Upper lobe of left lung (tissue), 6 donors: ENCODE data around the gene PIK3C2G. TPM values are rescaled to one million over a fixed set of nuclear protein-coding genes. Genes with fewer than 3 reads are reported as not detected.
A peak's percentile ranks its signal among the peaks of the same experiment; 100 is the strongest.

Experiments
- ATAC-seq, 2 donors: fragments of 200-7000 bp; cut with Tn5 transposase; one replicate each; pipeline ENCODE4 v1.9.1; 2022; ENCODE audit warnings: mild to moderate bottlenecking in 2 of 2, moderate library complexity in 2 of 2; ENCODE audit not compliant: low FRiP score in 2 of 2
- DNase-seq, 2 donors: peaks; one replicate each; pipeline ENCODE4 v3.0.0-alpha.2; 2019 to 2020
- H3K27ac ChIP-seq, 4 donors: fragments of 200-600 bp; sonication (generic); one replicate each; pipeline ENCODE4 v1.5.1; 2016 to 2019
- H3K27me3 ChIP-seq, 4 donors: fragments of 200-600 bp; sonication (generic); one replicate each; pipeline ENCODE4 v1.5.1; 2017 to 2019
- H3K36me3 ChIP-seq, 4 donors: fragments of 200-600 bp; sonication (generic); one replicate each; pipeline ENCODE4 v1.5.1; 2016 to 2019
- H3K4me1 ChIP-seq, 4 donors: fragments of 200-600 bp; sonication (generic); one replicate each; pipeline ENCODE4 v1.5.1; 2018 to 2019
- H3K4me3 ChIP-seq, 4 donors: fragments of 200-600 bp; sonication (generic); one replicate each; pipeline ENCODE4 v1.5.1; 2017 to 2019; ENCODE audit warnings: mild to moderate bottlenecking in 2 of 4, moderate library complexity in 1 of 4
- H3K9me3 ChIP-seq, 4 donors: fragments of 200-600 bp; sonication (generic); one replicate each; pipeline ENCODE4 v1.5.1; 2018 to 2019
- CTCF ChIP-seq, 6 experiments: fragments of 450-650 bp in 4 of 6; fragments of 200-600 bp in 2 of 6; sonication (generic) in 2 of 6; IDR thresholded peaks; one replicate each; pipeline ENCODE4 v1.5.1; 2016 to 2019; ENCODE audit warnings: antibody characterized with exemption in 6 of 6
- EP300 ChIP-seq, 4 donors: sonication (generic); formaldehyde crosslinking; IDR thresholded peaks; one replicate each; pipeline ENCODE4 v1.5.1; 2017; ENCODE audit warnings: antibody characterized with exemption in 4 of 4, control low read depth in 2 of 4
- POLR2A ChIP-seq, 4 donors: fragments of 450-650 bp; IDR thresholded peaks; one replicate each; pipeline ENCODE4 v1.5.1; 2016 to 2017; ENCODE audit warnings: antibody characterized with exemption in 4 of 4, mild to moderate bottlenecking in 2 of 4
- POLR2AphosphoS5 ChIP-seq, 2 donors: sonication (generic); formaldehyde crosslinking; IDR thresholded peaks; one replicate each; pipeline ENCODE4 v1.5.1; 2017; ENCODE audit warnings: antibody characterized with exemption in 2 of 2
- WGBS, 2 donors: methylation state at CpG; one replicate each; pipeline ENCODE4 v1.1.5; 2017 to 2018; 5-methylcytosine and 5-hydroxymethylcytosine counted together
- total RNA-seq, 6 donors: library from RNA; depleted of rRNA in 4 of 6; stranded (reverse); fragments of >200 nt in 4 of 6; gene quantifications; one replicate each; pipeline versions ENCODE4 v1.1.0 to v1.2.1, GENCODE V29; 2016 to 2021
- donor health status: DM: no; HTN: no; CAD: no; lungs with moderate emphysema.
- donor health status: DM: no; HTN: yes; CAD: no; lungs with severe emphysema.

Gene PIK3C2G
- total RNA-seq, 6 donors from 2014 or later, result 0.33 to 3.1 (median 0.39) TPM; not detected in 1

GRCh38 chr12:18461758-18462157 is 200.4 kb downstream of the PIK3C2G start:
- TF ChIP-seq CTCF (IDR thresholded peaks at IDR 0.05), result no peak
- TF ChIP-seq POLR2A (IDR thresholded peaks at IDR 0.05), result no peak
- no peak for TF ChIP-seq EP300 (IDR thresholded peaks at IDR 0.05)
- TF ChIP-seq POLR2AphosphoS5 (IDR thresholded peaks at IDR 0.05), result no peak
- Histone ChIP-seq H3K27ac (no peak overlapping the region), H3K4me1 (no peaks in the 10 kb centered on the region), H3K4me3 (no peak overlapping the region), H3K9me3 (no peaks in the 10 kb centered on the region), H3K36me3 (no peaks in the 10 kb centered on the region), H3K27me3 (no peaks in the 10 kb centered on the region)
- 88 to 95% methylated on average over 2 of the region's 2 CpGs for WGBS, 2 donors
- ATAC-seq (peak in 1 of 2 donors; percentile 35), DNase-seq (no peak)

GRCh38 chr12:18462442-18462841 is 201.1 kb downstream of the PIK3C2G start:
- 12 to 27% methylated on average over 3 of the region's 3 CpGs for WGBS, 2 donors
- DNase-seq, result no peak
- Histone ChIP-seq H3K4me3 (no peak overlapping the region), H3K36me3 (no peaks in the 10 kb centered on the region), H3K27me3 (no peaks in the 10 kb centered on the region), H3K4me1 (no peaks in the 10 kb centered on the region), H3K27ac (no peak overlapping the region), H3K9me3 (no peaks in the 10 kb centered on the region)
- no peak for TF ChIP-seq CTCF (IDR thresholded peaks at IDR 0.05)
- no peak for TF ChIP-seq POLR2A (IDR thresholded peaks at IDR 0.05)
- no peak for TF ChIP-seq POLR2AphosphoS5 (IDR thresholded peaks at IDR 0.05)
- TF ChIP-seq EP300 (IDR thresholded peaks at IDR 0.05), result no peak
- ATAC-seq, result no peak

- ATAC-seq, result no peak
- no peaks in the 10 kb centered on the region for H3K27me3 ChIP-seq
- no peak for TF ChIP-seq EP300 (IDR thresholded peaks at IDR 0.05)
- TF ChIP-seq CTCF (IDR thresholded peaks at IDR 0.05), result no peak
- no peak for TF ChIP-seq POLR2A (IDR thresholded peaks at IDR 0.05)
- no peak for TF ChIP-seq POLR2AphosphoS5 (IDR thresholded peaks at IDR 0.05)
- H3K4me1 ChIP-seq, result no peaks in the 10 kb centered on the region
- H3K36me3 ChIP-seq, result no peaks in the 10 kb centered on the region
- no peak overlapping the region for H3K27ac ChIP-seq
- no peak for DNase-seq
- H3K4me3 ChIP-seq, result no peak overlapping the region
- H3K9me3 ChIP-seq, result no peaks in the 10 kb centered on the region
These were observed 206.4 kb downstream of the PIK3C2G start for GRCh38 chr12:18467620-18468245.

- TF ChIP-seq CTCF (IDR thresholded peaks at IDR 0.05) (no peak), EP300 (IDR thresholded peaks at IDR 0.05) (no peak), POLR2A (IDR thresholded peaks at IDR 0.05) (no peak), POLR2AphosphoS5 (IDR thresholded peaks at IDR 0.05) (no peak)
- ATAC-seq, result no peak
- 81 to 88% methylated on average over 1 of the region's 1 CpG for WGBS, 2 donors
These were observed 207.1 kb downstream of the PIK3C2G start for GRCh38 chr12:18468246-18469075.

More at GRCh38 chr12:18468246-18469075, 207.1 kb downstream of the PIK3C2G start:
- H3K27me3 ChIP-seq, result no peaks in the 10 kb centered on the region
- no peak for DNase-seq
- no peaks in the 10 kb centered on the region for H3K9me3 ChIP-seq
- H3K36me3 ChIP-seq, result no peaks in the 10 kb centered on the region
- no peak overlapping the region for H3K4me3 ChIP-seq
- H3K4me1 ChIP-seq, result no peaks in the 10 kb centered on the region
- no peak overlapping the region for H3K27ac ChIP-seq
